ENCODE data around the gene NRCAM.
A peak's percentile ranks its signal among the peaks of the same experiment; 100 is the strongest.
"Not testable (repeated sequence)": the region's sequence is repeated elsewhere in the genome, so short reads cannot be mapped to it uniquely, and the experiment has no call there.

The NRCAM gene

GRCh38 chr7:108284349-108285002, 171.8 kb downstream of the NRCAM start:
- no peak for DNase-seq (ENCODE audit: low spot score)

DNA sequence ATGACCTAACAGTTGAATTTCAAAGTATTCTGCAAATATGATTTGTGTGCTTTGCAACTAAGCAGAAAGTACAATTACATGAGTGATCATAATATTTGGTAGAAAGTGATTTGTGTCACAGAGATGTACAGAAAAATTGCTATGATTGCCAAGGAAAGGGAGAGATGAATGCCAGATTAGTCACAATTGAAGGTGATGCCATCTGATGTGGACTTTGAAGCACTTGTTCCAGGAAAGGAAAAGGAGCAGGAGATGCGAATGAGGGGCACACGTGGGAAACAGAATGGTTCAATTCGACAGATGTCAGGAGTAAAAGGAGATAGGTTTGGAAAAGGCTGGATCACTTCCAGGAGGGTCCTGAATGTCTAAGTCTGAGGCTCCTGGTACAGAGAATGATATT, 173.0 kb downstream of the NRCAM start:
- DNase-seq (ENCODE audit: low spot score): no peak

GRCh38 chr7:108282427-108282996, 173.7 kb downstream of the NRCAM start:
- no peak for DNase-seq (ENCODE audit: low spot score)

GRCh38 chr7:108280136-108280535, 176.1 kb downstream of the NRCAM start:
- DNase-seq (ENCODE audit: low spot score): no peak

DNA sequence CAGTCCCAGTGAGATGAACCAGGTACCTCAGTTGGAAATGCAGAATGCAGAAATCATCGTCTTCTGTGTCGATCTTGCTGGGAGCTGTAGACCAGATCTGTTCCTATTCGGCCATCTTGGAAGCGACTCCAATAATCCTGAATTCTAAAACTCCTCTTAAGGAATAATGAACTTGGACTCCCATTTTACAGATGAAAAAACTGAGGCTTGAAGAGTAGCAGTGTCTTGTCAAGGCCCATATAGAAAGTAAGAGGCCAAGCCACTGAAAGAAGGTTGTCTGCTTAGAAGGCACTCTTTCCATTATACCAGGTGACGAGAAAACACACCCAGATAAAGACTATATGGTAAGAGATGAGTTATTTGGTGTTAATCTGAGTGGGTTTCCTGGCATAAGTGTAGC, 177.5 kb downstream of the NRCAM start:
- no peak for DNase-seq (ENCODE audit: low spot score)

GRCh38 chr7:108278281-108278680, 178.0 kb downstream of the NRCAM start:
- no peak for DNase-seq (ENCODE audit: low spot score)

GRCh38 chr7:108274447-108274846, 181.8 kb downstream of the NRCAM start:
- DNase-seq (ENCODE audit: low spot score): not testable (repeated sequence)

DNA sequence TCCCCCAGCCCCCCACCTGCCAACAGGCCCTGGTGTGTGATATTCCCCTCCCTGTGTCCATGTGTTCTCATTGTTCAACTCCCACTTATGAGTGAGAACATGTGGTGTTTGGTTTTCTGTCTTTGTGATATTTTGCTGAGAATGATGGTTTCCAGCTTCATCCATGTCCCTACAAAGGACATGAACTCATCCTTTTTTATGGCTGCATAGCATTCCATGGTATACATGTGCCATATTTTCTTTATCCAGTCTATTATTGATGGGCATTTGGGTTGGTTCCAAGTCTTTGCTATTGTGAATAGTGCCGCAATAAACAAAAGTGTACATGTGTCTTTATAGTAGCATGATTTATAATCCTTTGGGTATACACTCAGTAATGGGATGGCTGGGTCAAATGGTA, 183.3 kb downstream of the NRCAM start:
- not testable (repeated sequence) for DNase-seq (ENCODE audit: low spot score)

DNA sequence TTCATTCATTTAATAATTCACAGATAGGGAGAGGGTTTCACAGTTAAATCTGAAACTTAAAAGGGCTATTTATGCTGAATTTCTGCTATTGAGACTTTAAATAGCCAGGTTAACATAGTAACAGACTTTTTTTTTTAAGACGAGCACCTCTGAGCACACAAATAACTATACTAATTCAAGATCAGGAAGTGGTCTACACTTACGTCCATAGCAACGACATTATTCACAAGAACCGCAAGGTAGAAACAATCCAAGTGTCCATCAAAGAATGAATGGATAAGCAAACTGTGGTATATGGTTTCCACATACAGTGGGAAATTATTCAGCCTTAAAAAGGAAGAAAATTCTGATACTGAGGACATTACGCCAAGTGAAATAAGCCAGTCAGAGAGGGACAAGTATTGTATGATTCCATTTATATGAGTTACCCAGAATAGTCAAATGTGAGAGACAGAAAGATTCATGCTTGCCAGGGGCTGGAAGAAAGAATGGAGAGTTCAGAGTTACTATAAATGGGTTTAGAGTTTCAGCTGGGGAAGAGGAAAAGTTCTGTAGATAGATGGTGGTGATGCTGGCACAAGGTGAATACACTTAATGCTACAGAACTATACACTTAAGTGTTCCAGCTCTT, 185.7 kb downstream of the NRCAM start:
- DNase-seq (ENCODE audit: low spot score): no peak

GRCh38 chr7:108268200-108268820, 187.9 kb downstream of the NRCAM start:
- no peak for DNase-seq (ENCODE audit: low spot score)

DNA sequence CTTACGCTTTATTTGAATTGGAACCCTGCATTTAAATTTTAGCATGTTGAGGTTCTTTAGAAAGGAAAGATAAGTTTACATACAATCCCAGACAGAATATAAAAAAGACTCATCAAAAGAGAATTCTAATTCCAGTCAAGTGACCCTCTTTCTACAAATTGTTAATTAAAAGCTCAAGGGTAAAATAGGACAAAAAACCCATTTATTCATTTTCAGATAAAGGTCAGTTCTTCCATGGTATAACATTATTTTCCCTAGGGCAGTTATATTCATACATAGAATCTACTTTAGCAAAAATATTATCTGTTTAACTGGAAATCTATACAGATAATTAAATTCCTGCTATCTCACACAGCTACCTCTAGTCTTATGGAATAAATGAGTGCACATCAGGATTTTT, 188.6 kb downstream of the NRCAM start:
- no peak for DNase-seq (ENCODE audit: low spot score)

DNA sequence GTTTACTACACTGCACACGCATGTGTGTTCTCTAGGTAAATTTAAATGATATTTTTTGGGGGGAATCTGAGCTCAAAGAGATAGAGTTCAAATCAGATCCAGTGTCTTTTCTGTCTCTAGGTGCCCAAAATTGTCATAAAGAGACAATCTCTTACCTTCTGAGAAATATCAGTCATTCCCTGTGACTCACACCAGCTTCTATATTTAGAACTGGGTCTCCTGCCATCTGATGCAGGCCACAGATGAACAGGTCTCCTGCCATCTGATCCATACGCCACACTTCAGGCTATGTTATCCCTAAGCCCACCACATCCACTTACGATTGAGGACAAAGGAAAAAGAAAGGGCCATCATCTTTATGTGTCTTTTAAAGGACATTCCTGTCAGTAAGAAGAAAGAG, 189.7 kb downstream of the NRCAM start:
- no peak for DNase-seq (ENCODE audit: low spot score)

- no peak for DNase-seq (ENCODE audit: low spot score)
Measured at GRCh38 chr7:108266035-108266434, 190.2 kb downstream of the NRCAM start.

- DNase-seq (ENCODE audit: low spot score): no peak
Measured at GRCh38 chr7:108265007-108265406, 191.2 kb downstream of the NRCAM start.

DNA sequence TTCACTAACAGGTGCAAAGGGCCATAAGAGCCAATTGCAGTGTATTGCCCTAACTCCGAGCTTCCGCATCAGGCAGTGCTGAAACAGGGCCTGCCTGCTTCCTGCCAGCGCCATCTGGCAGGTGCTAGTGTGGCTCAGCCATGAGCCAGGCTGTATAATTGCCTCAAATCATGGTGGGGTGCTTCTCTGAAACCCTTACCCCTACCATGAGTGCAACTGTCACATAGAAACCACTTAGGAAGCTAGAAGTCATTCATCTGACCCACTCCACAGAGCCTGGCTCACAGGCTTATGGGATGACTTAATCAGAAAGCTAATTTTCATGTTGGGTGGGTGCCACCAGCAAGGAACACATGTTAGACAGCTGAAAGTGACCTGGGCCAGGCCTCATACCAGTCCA, 192.8 kb downstream of the NRCAM start:
- no peak for DNase-seq (ENCODE audit: low spot score)

- DNase-seq (ENCODE audit: low spot score): no peak
Measured at GRCh38 chr7:108261560-108262255, 194.5 kb downstream of the NRCAM start.

DNA sequence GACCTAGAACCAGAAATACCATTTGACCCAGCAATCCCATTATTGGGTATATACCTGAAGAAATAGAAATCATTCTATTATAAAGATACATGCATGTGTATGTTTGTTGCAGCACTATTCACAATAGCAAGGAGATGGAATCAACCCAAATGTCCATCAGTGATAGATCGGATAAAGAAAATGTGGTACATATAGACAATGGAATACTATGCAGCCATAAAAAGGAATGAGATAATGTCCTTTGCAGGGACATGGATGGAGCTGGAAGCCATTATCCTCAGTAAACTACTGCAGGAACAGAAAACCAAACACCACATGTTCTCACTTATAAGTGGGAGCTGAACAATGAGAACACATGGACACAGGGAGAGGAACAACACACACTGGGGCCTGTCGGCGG, 196.8 kb downstream of the NRCAM start:
- DNase-seq (ENCODE audit: low spot score): not testable (repeated sequence)

DNA sequence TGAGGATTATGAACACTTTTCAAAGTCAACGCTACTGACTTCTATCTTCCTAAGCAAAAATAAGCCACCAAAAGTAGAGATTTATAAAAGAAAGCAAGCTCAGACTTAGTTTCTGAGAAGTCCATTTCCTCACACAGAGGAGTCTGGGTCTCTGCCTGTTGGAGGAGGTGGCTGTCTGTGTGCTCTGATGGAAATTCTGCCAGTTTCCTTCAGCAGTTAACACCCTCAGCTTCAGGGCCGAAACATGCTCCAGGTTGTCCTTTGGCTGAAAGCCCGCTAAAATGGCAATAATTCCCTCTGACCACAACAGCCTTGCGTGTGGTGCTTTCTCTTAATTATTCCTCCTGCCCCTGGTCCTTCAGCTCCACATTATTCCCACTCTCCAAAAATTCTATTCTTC, 198.3 kb downstream of the NRCAM start:
- DNase-seq (ENCODE audit: low spot score): no peak

DNA sequence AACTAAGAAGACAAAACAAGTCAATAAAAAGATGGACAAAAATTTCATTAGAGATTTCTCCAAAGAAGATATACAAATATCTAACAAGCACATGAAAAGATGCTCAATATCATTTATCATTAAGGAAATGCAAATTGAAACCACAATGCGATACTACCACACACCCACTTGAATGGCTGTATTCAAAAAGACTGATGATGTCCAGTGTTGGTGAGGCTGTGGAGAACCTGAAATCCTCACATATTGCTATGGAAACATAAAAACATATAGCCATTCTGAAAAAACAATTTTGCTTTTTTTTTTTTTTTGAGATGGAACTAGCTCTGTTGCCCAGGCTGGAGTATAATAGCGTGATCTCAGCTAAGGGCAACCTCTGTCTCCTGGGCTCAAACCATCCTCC, 202.0 kb downstream of the NRCAM start:
- no peak for DNase-seq (ENCODE audit: low spot score)

- peak; percentile 86 for DNase-seq (ENCODE audit: low spot score)
Measured at GRCh38 chr7:108253275-108254044, 202.8 kb downstream of the NRCAM start.

DNA sequence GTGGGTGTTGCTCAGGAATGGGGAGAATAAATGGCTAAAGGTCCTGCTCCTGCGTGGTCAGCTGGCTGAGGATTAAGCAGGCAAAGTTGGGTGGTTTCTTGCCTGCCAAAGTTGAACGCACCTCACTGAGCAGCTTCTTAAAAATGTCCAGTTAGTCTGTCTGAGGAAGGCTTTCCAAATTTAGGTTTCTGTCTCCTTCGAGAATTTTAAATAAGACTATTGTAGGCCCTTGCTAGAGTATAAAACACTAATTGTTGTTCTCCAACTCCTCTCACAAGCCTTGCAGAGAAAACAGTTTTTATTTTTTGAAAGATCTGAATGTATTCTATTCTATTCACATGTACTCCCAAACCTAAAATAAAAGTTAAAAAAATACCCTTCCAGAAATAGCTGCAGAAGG, 204.1 kb downstream of the NRCAM start:
- DNase-seq (ENCODE audit: low spot score): no peak

Measured in SK-N-DZ (cell line).